H9 (cell line): Measurements from ENCODE around the gene ATP5F1B. TPM values are rescaled to one million over a fixed set of nuclear protein-coding genes. Genes with fewer than 3 reads are reported as not detected.
A peak's percentile ranks its signal among the peaks of the same experiment; 100 is the strongest.

Source experiments
- DNase-seq: peaks from one replicate; pipeline ENCODE4 v3.0.0-alpha.2; 2017
- H2AFZ ChIP-seq: one replicate; pipeline ENCODE4 v1.6.1; 2013; ENCODE audit warnings: mild to moderate bottlenecking, low read length, control low read depth, moderate library complexity
- H2AK5ac ChIP-seq: 2 replicates; pipeline ENCODE4 v1.6.1; 2013; ENCODE audit warnings: low read length, control low read depth, mixed read lengths; ENCODE audit not compliant: insufficient read length
- H2BK120ac ChIP-seq: one replicate; pipeline ENCODE4 v1.6.1; 2013; ENCODE audit warnings: low read depth, mild to moderate bottlenecking, low read length, control low read depth, inconsistent platforms; ENCODE audit not compliant: poor library complexity, severe bottlenecking
- H2BK12ac ChIP-seq: 2 replicates; pipeline ENCODE4 v1.6.1; 2013; ENCODE audit warnings: low read length, control low read depth, mixed read lengths, low read depth; ENCODE audit not compliant: insufficient read length
- H2BK15ac ChIP-seq: 2 replicates; pipeline ENCODE4 v1.6.1; 2013; ENCODE audit warnings: low read depth, low read length, control low read depth
- H2BK20ac ChIP-seq: one replicate; pipeline ENCODE4 v1.6.1; 2013; ENCODE audit warnings: low read depth, mild to moderate bottlenecking, low read length, control low read depth, inconsistent platforms; ENCODE audit not compliant: poor library complexity, severe bottlenecking
- H2BK5ac ChIP-seq: 2 replicates; pipeline ENCODE4 v1.6.1; 2013; ENCODE audit warnings: low read length, control low read depth, mixed read lengths; ENCODE audit not compliant: insufficient read length
- H3K14ac ChIP-seq: 2 replicates; pipeline ENCODE4 v1.6.1; 2013; ENCODE audit warnings: low read length, control low read depth; ENCODE audit not compliant: insufficient read depth
- H3K18ac ChIP-seq: 2 replicates; pipeline ENCODE4 v1.6.1; 2013; ENCODE audit warnings: low read depth, mild to moderate bottlenecking, mixed read lengths, low read length, control low read depth; ENCODE audit not compliant: insufficient read length
- H3K23ac ChIP-seq: 2 replicates; pipeline ENCODE4 v1.6.1; 2013; ENCODE audit warnings: low read length, control low read depth, mixed read lengths, low read depth; ENCODE audit not compliant: insufficient read length
- H3K23me2 ChIP-seq: 2 replicates; pipeline ENCODE4 v1.6.1; 2013; ENCODE audit warnings: low read depth, mild to moderate bottlenecking, mixed read lengths, low read length, control low read depth; ENCODE audit not compliant: insufficient read length, poor library complexity, severe bottlenecking
- H3K27ac ChIP-seq: 2 replicates; pipeline ENCODE4 v1.5.1; 2013; ENCODE audit warnings: low read length, control low read depth, mixed read lengths, low read depth; ENCODE audit not compliant: insufficient read length
- H3K27me3 ChIP-seq: 2 replicates; pipeline ENCODE4 v1.6.1; 2013; ENCODE audit warnings: low read length, control low read depth, inconsistent platforms; ENCODE audit not compliant: insufficient read depth
- H3K4ac ChIP-seq: 2 replicates; pipeline ENCODE4 v1.6.1; 2013; ENCODE audit warnings: low read depth, mild to moderate bottlenecking, control low read depth, inconsistent platforms, low read length, moderate library complexity
- H3K4me1 ChIP-seq: 2 replicates; pipeline ENCODE4 v1.6.1; 2013; ENCODE audit warnings: low read length, control low read depth, inconsistent platforms; ENCODE audit not compliant: insufficient read depth
- H3K4me2 ChIP-seq: 2 replicates; pipeline ENCODE4 v1.6.1; 2013; ENCODE audit warnings: low read length, control low read depth, mixed read lengths; ENCODE audit not compliant: insufficient read length, insufficient read depth
- H3K56ac ChIP-seq: 2 replicates; pipeline ENCODE4 v1.6.1; 2013; ENCODE audit warnings: low read depth, mild to moderate bottlenecking, mixed read lengths, low read length, control low read depth; ENCODE audit not compliant: insufficient read length
- H3K79me1 ChIP-seq: 2 replicates; pipeline ENCODE4 v1.6.1; 2013; ENCODE audit warnings: low read depth, mild to moderate bottlenecking, moderate library complexity, low read length, control low read depth, inconsistent platforms; ENCODE audit not compliant: insufficient read depth, poor library complexity, severe bottlenecking
- H3K79me2 ChIP-seq: 2 replicates; pipeline ENCODE4 v1.6.1; 2013; ENCODE audit warnings: low read length, control low read depth, inconsistent platforms; ENCODE audit not compliant: insufficient read depth
- H3K9ac ChIP-seq: 2 replicates; pipeline ENCODE4 v1.6.1; 2013; ENCODE audit warnings: low read length, control low read depth, mixed read lengths; ENCODE audit not compliant: insufficient read length; ENCODE audit errors: extremely low read depth
- H3K9me3 ChIP-seq: one replicate; pipeline ENCODE4 v1.6.1; 2013; ENCODE audit warnings: low read depth, low read length, inconsistent platforms; ENCODE audit not compliant: control insufficient read depth
- H3T11ph ChIP-seq: one replicate; pipeline ENCODE4 v1.6.1; 2013; ENCODE audit warnings: mild to moderate bottlenecking, low read length, control low read depth, inconsistent platforms
- H4K20me1 ChIP-seq: one replicate; pipeline ENCODE4 v1.6.1; 2013; ENCODE audit not compliant: control insufficient read depth, insufficient read length, insufficient read depth
- H4K5ac ChIP-seq: 2 replicates; pipeline ENCODE4 v1.6.1; 2013; ENCODE audit warnings: low read depth, mild to moderate bottlenecking, mixed read lengths, low read length, control low read depth; ENCODE audit not compliant: insufficient read length
- H4K8ac ChIP-seq: replicated peaks from 2 replicates; pipeline ENCODE4 v1.6.1; 2013; ENCODE audit warnings: low read length, control low read depth, mixed read lengths, low read depth; ENCODE audit not compliant: insufficient read length
- H4K91ac ChIP-seq: 2 replicates; pipeline ENCODE4 v1.6.1; 2013; ENCODE audit warnings: low read depth, mild to moderate bottlenecking, moderate library complexity, mixed read lengths, low read length, control low read depth; ENCODE audit not compliant: insufficient read length
- H3K27ac Mint-ChIP-seq, 3 experiments: 2 replicates in 2 of 3; 3 replicates in 1 of 3; pipeline ENCODE4 v1.8.0; 2020 to 2021; ENCODE audit warnings: mixed read lengths in 3 of 3, mild to moderate bottlenecking in 1 of 3, moderate library complexity in 1 of 3
- H3K27me3 Mint-ChIP-seq: 2 replicates; pipeline ENCODE4 v1.8.0; 2021; ENCODE audit warnings: low read depth, mild to moderate bottlenecking, moderate library complexity, mixed read lengths
- H3K36me3 Mint-ChIP-seq, 3 experiments: 2 replicates in 2 of 3; 3 replicates in 1 of 3; pipeline ENCODE4 v1.8.0; 2020 to 2021; ENCODE audit warnings: low read depth in 3 of 3, mixed read lengths in 3 of 3; ENCODE audit not compliant: insufficient read depth in 1 of 3
- H3K4me1 Mint-ChIP-seq, 2 experiments: 2 replicates each; pipeline ENCODE4 v1.8.0; 2020; ENCODE audit warnings: mixed read lengths in 2 of 2
- H3K4me3 Mint-ChIP-seq, 2 experiments: 2 replicates in 1 of 2; 3 replicates in 1 of 2; pipeline ENCODE4 v1.8.0; 2020 to 2021; ENCODE audit warnings: mild to moderate bottlenecking in 2 of 2, mixed read lengths in 2 of 2, moderate library complexity in 1 of 2
- H3K9me3 Mint-ChIP-seq, 2 experiments: 2 replicates in 1 of 2; 3 replicates in 1 of 2; pipeline ENCODE4 v1.8.0; 2020; ENCODE audit warnings: mild to moderate bottlenecking in 2 of 2, mixed read lengths in 2 of 2, moderate library complexity in 1 of 2
- whole genome bisulfite sequencing: extraction: QIAGEN DNeasy Blood & Tissue Kit; methylation state at CpG from one replicate; pipeline ENCODE4 v1.1.7; 2013; ENCODE audit warnings: missing lambda C conversion rate, low lambda C conversion rate, mixed read lengths; ENCODE audit not compliant: insufficient read length; ENCODE audit errors: extremely low coverage; 5-methylcytosine and 5-hydroxymethylcytosine counted together
- total RNA-seq: library from RNA; stranded (reverse); gene quantifications from 2 replicates; pipeline ENCODE4 v1.2.1, GENCODE V29; 2021
- TF ChIP-seq, protein P1 (sequence below): fragments of 200-600 bp; sonication (generic); conservative IDR thresholded peaks from 3 replicates; pipeline ENCODE4 v1.8.0; 2021; ENCODE audit warnings: antibody characterized with exemption, mild to moderate bottlenecking

Gene ATP5F1B
- total RNA-seq, 1 experiment from 2014 or later = 927 TPM

DNA sequence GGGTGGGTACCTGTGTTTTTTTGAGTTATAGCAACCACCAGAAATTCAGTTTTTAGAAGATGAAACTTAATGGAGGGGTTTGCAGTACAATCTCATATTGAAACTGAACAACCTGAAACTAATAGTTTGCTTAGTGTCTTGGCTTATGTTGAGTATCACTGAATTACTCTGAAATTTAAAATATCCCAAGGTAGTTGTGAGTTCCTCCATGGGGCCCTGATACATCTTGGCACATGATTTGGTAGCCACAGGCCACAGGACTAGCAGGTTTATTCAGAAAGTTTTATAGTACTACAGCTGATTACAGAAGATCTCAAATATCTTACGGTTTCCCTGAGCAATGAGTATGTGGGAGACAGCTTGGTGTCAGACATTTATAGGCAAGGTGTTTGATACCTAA, 31.9 kb upstream of the ATP5F1B start:
- no peak overlapping the region for H2BK15ac ChIP-seq
- H2AK5ac ChIP-seq = no peak overlapping the region
- H3K4ac ChIP-seq = no peak overlapping the region
- H4K91ac ChIP-seq = no peak overlapping the region
- H3K9ac ChIP-seq = no peak overlapping the region
- Mint-ChIP-seq H3K9me3 (no peaks in the 10 kb centered on the region), H3K27ac (peak overlapping the region in 1 of 3 experiments; percentile 76; a peak in 1 of 7 replicates), H3K4me3 (no peak overlapping the region), H3K4me1 (peaks cover 5 to 10% of the 10 kb centered on the region in 2 experiments; a peak in 3 of 4 replicates), H3K27me3 (no peaks in the 10 kb centered on the region), H3K36me3 (peaks cover 19 to 56% (median 38%) of the 10 kb centered on the region in 3 experiments; a peak in 6 of 7 replicates)
- peaks cover 3% of the 10 kb centered on the region for H3K79me1 ChIP-seq
- no peak overlapping the region for H3K27ac ChIP-seq
- DNase-seq = no peak
- H3K9me3 ChIP-seq = no peaks in the 10 kb centered on the region
- H2BK12ac ChIP-seq = no peak overlapping the region
- WGBS = no CpG with 5 or more reads among the region's 1 CpG
- H3K27me3 ChIP-seq = no peaks in the 10 kb centered on the region
- TF ChIP-seq, protein P1, sequence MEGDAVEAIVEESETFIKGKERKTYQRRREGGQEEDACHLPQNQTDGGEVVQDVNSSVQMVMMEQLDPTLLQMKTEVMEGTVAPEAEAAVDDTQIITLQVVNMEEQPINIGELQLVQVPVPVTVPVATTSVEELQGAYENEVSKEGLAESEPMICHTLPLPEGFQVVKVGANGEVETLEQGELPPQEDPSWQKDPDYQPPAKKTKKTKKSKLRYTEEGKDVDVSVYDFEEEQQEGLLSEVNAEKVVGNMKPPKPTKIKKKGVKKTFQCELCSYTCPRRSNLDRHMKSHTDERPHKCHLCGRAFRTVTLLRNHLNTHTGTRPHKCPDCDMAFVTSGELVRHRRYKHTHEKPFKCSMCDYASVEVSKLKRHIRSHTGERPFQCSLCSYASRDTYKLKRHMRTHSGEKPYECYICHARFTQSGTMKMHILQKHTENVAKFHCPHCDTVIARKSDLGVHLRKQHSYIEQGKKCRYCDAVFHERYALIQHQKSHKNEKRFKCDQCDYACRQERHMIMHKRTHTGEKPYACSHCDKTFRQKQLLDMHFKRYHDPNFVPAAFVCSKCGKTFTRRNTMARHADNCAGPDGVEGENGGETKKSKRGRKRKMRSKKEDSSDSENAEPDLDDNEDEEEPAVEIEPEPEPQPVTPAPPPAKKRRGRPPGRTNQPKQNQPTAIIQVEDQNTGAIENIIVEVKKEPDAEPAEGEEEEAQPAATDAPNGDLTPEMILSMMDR = no peak
- no peaks in the 10 kb centered on the region for H3K23me2 ChIP-seq
- H3K18ac ChIP-seq = no peak overlapping the region
- peaks cover 64% of the 10 kb centered on the region; the same call in 1 of the 2 replicates for H3K79me2 ChIP-seq
- no peak overlapping the region for H3K56ac ChIP-seq
- H4K5ac ChIP-seq = no peak overlapping the region
- H2BK5ac ChIP-seq = no peak overlapping the region
- no peak overlapping the region for H2AFZ ChIP-seq
- H3K4me2 ChIP-seq = no peak overlapping the region
- no peak overlapping the region for H4K8ac ChIP-seq
- no peaks in the 10 kb centered on the region for H3K4me1 ChIP-seq
- H3K14ac ChIP-seq = no peak overlapping the region
- H2BK120ac ChIP-seq = no peak overlapping the region
- no peak overlapping the region for H2BK20ac ChIP-seq
- no peak overlapping the region for H3K23ac ChIP-seq
- H4K20me1 ChIP-seq = no peaks in the 10 kb centered on the region
- H3T11ph ChIP-seq = no peak overlapping the region
